MM.1S (cell line): ENCODE measurements around the gene IRGQ.

Experiments
- DNase-seq: peaks from one replicate; pipeline ENCODE4 v3.0.0-alpha.2; 2015
- H2AFZ ChIP-seq: fragments of 300-600 bp; sonication (generic); 2 replicates; pipeline ENCODE4 v1.6.0; 2016; ENCODE audit warnings: antibody characterized with exemption, low read length
- H3F3A ChIP-seq: fragments of 300-600 bp; sonication (generic); 2 replicates; pipeline ENCODE4 v1.6.1; 2016; ENCODE audit warnings: mild to moderate bottlenecking, antibody characterized with exemption, low read length, moderate library complexity, mixed read lengths; ENCODE audit not compliant: insufficient read depth
- H3K27ac ChIP-seq: fragments of 300-600 bp; sonication (generic); 2 replicates; pipeline ENCODE4 v1.5.1; 2016; ENCODE audit warnings: mild to moderate bottlenecking, low read length
- H3K27me3 ChIP-seq: fragments of 300-600 bp; sonication (generic); replicated peaks from 2 replicates; pipeline ENCODE4 v1.6.0; 2016; ENCODE audit warnings: low read length; ENCODE audit not compliant: insufficient read depth
- H3K36me3 ChIP-seq: fragments of 300-600 bp; sonication (generic); replicated peaks from 2 replicates; pipeline ENCODE4 v1.6.1; 2016; ENCODE audit warnings: mild to moderate bottlenecking, low read length, mixed read lengths; ENCODE audit not compliant: insufficient read depth
- H3K4me1 ChIP-seq: fragments of 300-600 bp; sonication (generic); 2 replicates; pipeline ENCODE4 v1.6.1; 2016; ENCODE audit warnings: low read length, mixed read lengths
- H3K4me2 ChIP-seq: fragments of 300-600 bp; sonication (generic); 2 replicates; pipeline ENCODE4 v1.6.0; 2016; ENCODE audit warnings: low read depth, low read length
- H3K4me3 ChIP-seq: fragments of 300-600 bp; sonication (generic); 2 replicates; pipeline ENCODE4 v1.5.1; 2016; ENCODE audit warnings: low read length, mixed read lengths
- H3K79me2 ChIP-seq: fragments of 300-600 bp; sonication (generic); 2 replicates; pipeline ENCODE4 v1.6.1; 2016; ENCODE audit warnings: mixed run types, low read length, mixed read lengths
- H3K9ac ChIP-seq: fragments of 300-600 bp; sonication (generic); 2 replicates; pipeline ENCODE4 v1.6.1; 2016; ENCODE audit warnings: low read length, mixed read lengths
- H3K9me2 ChIP-seq: fragments of 300-600 bp; sonication (generic); replicated peaks from 2 replicates; pipeline ENCODE4 v1.6.1; 2016; ENCODE audit warnings: mild to moderate bottlenecking, low read length, mixed read lengths; ENCODE audit not compliant: insufficient read depth
- H3K9me3 ChIP-seq: fragments of 300-600 bp; sonication (generic); replicated peaks from 2 replicates; pipeline ENCODE4 v1.6.1; 2016; ENCODE audit warnings: mild to moderate bottlenecking, low read length, mixed read lengths; ENCODE audit not compliant: insufficient read depth
- H4K20me1 ChIP-seq: fragments of 300-600 bp; sonication (generic); 2 replicates; pipeline ENCODE4 v1.6.1; 2016; ENCODE audit warnings: mild to moderate bottlenecking, low read length, moderate library complexity, mixed read lengths; ENCODE audit not compliant: insufficient read depth
- EZH2 ChIP-seq: fragments of 300-600 bp; sonication (generic); optimal IDR thresholded peaks from 2 replicates; pipeline ENCODE3; 2017; ENCODE audit warnings: low read depth, mild to moderate bottlenecking, antibody characterized with exemption, low read length, mixed read lengths
- EZH2phosphoT487 ChIP-seq: fragments of 300-600 bp; sonication (generic); IDR thresholded peaks from 2 replicates; pipeline ENCODE4 v1.6.1; 2018; ENCODE audit warnings: antibody characterized with exemption, low read length
- TF ChIP-seq, protein P1 (sequence below): fragments of 300-600 bp; sonication (generic); IDR thresholded peaks from 2 replicates; pipeline ENCODE4 v1.5.1; 2016; ENCODE audit warnings: antibody characterized with exemption, low read length, mixed read lengths

Gene IRGQ

DNA sequence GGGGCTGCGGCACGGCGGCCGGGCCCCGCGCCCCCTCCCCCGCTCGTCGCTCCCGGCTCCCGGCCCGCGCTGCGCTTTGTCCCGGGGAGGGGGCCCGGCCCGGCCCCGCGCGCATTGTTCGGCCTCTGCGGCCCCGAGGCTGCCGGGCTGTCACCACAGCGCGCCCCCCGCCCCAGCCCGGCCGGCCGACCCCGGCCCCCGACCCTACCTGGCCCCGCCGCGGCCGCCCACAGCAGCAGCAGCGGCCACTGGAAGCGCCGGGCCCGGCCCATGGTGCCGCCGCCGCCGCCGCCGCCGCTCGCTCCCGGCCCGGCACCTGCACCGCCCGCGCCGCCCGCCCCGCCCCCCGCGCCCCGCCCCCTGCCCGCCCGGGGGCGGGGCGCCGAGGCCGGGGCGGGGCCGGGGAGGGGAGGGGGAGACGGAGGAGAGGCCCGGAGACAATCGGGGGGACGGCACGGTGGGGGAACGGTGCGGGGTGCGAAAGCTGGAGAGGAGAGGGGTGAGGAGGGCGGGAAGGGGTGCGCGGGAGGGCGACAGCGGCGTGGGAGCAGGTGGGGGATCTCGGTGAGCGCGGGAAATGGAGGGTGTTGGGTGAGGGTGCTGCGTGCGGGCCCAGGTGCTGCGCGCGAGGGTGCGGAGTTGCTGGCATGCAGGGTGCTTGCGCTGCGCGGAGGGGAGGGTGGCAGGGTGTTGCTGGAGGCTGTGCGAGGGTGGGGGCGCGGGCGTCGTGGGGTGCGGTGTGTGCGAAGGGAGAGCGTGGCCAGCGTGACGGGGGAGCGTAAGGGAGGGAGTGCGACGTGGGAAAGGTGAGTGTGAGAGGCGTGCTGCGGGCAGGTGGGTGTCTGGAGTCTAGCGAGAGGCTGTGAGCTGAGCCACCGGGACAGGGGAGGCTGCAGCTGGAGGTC, 43.8 kb upstream of the IRGQ start, which contains the start of gene CADM4:
CADM4 (minus strand) TSS at position 332 of the 905 bp plus-strand sequence; CDS start at position 272, 60 bp downstream.
- Histone ChIP-seq H3K27ac (no peak within 1 kb of the TSS), H4K20me1 (no peaks in the 10 kb centered on the region), H3K9me2 (no peaks in the 10 kb centered on the region), H3K36me3 (no peaks in the 10 kb centered on the region), H3K27me3 (peaks cover 44% of the 10 kb centered on the region), H3K9me3 (no peaks in the 10 kb centered on the region), H3K4me1 (no peaks in the 10 kb centered on the region), H3K79me2 (no peaks in the 10 kb centered on the region), H3K9ac (no peak within 1 kb of the TSS), H3F3A (no peaks in the 10 kb centered on the region), H3K4me3 (peak within 1 kb of the TSS; percentile 39; the same call in 1 of the 2 replicates), H3K4me2 (peak within 1 kb of the TSS; percentile 45), H2AFZ (peak within 1 kb of the TSS; percentile 69)
- TF ChIP-seq EZH2 (no peak), EZH2phosphoT487 (no peak)
- TF ChIP-seq, protein P1, sequence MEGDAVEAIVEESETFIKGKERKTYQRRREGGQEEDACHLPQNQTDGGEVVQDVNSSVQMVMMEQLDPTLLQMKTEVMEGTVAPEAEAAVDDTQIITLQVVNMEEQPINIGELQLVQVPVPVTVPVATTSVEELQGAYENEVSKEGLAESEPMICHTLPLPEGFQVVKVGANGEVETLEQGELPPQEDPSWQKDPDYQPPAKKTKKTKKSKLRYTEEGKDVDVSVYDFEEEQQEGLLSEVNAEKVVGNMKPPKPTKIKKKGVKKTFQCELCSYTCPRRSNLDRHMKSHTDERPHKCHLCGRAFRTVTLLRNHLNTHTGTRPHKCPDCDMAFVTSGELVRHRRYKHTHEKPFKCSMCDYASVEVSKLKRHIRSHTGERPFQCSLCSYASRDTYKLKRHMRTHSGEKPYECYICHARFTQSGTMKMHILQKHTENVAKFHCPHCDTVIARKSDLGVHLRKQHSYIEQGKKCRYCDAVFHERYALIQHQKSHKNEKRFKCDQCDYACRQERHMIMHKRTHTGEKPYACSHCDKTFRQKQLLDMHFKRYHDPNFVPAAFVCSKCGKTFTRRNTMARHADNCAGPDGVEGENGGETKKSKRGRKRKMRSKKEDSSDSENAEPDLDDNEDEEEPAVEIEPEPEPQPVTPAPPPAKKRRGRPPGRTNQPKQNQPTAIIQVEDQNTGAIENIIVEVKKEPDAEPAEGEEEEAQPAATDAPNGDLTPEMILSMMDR, result no peak
- no peak for DNase-seq

DNA sequence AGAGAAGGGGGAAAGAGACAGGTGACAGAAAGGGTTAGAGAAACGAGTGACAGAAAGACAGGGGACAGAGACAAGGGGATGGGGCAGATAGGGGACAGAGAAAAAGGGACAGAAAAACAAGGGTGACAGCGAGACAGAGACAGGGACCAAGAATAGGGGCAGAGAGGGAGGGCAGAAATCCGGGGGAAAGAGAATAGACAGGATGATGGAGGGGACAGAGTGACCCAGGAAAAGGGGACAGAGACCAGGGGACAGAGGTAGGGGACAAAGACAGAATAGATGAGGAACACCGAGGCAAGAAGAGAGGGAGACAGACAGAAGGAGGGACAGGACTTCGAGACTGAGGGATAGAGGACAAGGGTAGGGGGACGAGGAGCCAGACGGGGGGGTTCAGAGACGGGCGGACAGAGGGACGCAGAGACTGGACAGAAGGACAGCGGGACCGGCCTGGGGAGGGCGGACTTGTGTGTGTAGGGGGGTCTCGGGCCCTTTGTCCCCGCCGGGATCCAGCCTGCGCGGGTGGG, 43.1 kb upstream of the IRGQ start:
- TF ChIP-seq, protein P1, result no peak
- TF ChIP-seq EZH2, result no peak
- TF ChIP-seq EZH2phosphoT487, result no peak
- Histone ChIP-seq H3K4me3 (no peak overlapping the region), H3F3A (no peaks in the 10 kb centered on the region), H3K4me1 (no peaks in the 10 kb centered on the region), H3K79me2 (no peaks in the 10 kb centered on the region), H3K27me3 (peaks cover 49% of the 10 kb centered on the region), H3K4me2 (no peak overlapping the region), H4K20me1 (no peaks in the 10 kb centered on the region), H2AFZ (no peak overlapping the region), H3K9me2 (no peaks in the 10 kb centered on the region), H3K36me3 (no peaks in the 10 kb centered on the region), H3K9ac (no peak overlapping the region), H3K27ac (no peak overlapping the region), H3K9me3 (no peaks in the 10 kb centered on the region)
- DNase-seq, result no peak

DNA sequence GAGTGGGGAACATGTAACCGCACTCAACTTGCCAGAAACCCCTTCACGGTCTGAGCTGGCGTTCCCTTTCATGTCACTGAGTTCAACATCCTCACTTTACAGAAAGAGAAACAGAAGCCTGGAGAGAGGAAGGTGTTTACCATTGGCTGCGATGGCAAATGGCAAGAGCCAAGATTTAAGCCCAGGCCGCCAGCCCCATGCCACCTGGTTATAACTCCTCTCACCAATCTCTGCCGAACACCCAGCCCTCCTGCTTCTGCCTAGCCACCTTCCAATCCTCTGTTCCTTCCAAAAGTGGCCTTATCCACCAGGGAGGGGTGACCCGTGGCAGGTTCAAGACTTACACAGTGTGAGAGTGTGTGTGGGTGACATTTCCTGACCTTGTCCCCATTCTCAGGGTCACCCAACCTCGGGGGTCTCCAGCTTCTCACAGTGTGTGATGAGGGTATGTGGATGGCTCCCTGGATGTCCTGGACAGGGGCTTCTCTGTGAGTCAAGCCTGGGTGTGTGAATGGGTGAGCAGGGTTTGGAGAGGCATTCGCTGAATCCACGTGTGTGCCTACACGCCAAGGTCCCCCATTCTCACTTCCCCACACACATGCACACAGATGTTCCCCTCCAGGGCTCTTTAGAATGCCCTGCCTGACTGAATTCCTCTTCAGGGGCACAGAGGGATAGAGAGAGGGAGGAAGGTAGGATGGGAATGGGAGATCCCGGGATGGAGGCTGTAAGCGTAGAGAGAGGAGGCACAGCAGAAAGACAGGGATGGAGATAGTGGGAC, 42.5 kb upstream of the IRGQ start:
- DNase-seq, result no peak
- no peak overlapping the region for H3K4me2 ChIP-seq
- TF ChIP-seq, protein P1, result no peak
- TF ChIP-seq EZH2phosphoT487 (no peak), EZH2 (no peak)

More for the DNA sequence above, 42.5 kb upstream of the IRGQ start:
- H3K79me2 ChIP-seq, result no peaks in the 10 kb centered on the region
- peaks cover 50% of the 10 kb centered on the region for H3K27me3 ChIP-seq
- no peak overlapping the region for H3K9ac ChIP-seq
- no peaks in the 10 kb centered on the region for H3F3A ChIP-seq
- no peaks in the 10 kb centered on the region for H3K36me3 ChIP-seq
- no peak overlapping the region for H3K4me3 ChIP-seq
- H3K4me1 ChIP-seq, result no peaks in the 10 kb centered on the region
- no peak overlapping the region for H2AFZ ChIP-seq
- no peak overlapping the region for H3K27ac ChIP-seq
- no peaks in the 10 kb centered on the region for H4K20me1 ChIP-seq
- no peaks in the 10 kb centered on the region for H3K9me3 ChIP-seq
- no peaks in the 10 kb centered on the region for H3K9me2 ChIP-seq
